ENCODE data around the gene CLPTM1L. TPM values are rescaled to one million over a fixed set of nuclear protein-coding genes. Genes with fewer than 3 reads are reported as not detected.

Gene CLPTM1L
- total RNA-seq, 4 donors from 2014 or later = 96.9 to 139 (median 126) TPM

DNA sequence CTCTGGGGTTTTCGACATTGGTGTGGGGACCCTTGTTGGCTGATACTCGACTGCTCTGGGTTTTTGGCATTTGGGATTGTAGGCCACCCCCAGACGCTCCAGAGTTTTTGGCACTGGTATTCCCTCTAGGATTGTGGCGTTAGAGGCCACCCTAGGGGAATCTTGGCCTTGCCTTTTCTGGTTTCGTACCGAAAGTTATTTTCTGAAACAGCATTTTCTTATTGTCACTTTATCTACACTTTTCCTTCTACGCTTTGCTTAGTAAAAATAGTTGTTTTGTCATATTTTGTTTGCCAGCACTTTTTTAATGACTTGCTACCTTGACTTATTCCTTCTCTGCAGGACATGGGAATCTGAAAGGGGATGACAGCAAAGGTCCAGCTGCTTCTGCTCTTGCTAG lies 25.1 kb upstream of the CLPTM1L start:
- Histone ChIP-seq H3K9me3 (no peaks in the 10 kb centered on the region), H3K4me1 (no peaks in the 10 kb centered on the region), H3K27me3 (peaks cover 0 to 32% (median 0%) of the 10 kb centered on the region in 4 donors), H3K36me3 (no peaks in the 10 kb centered on the region), H3K27ac (replicated peaks in 1 of 4) (no peak overlapping the region), H3K4me3 (no peak overlapping the region)
- WGBS = 74% methylated on average over 7 of the region's 7 CpGs
- intact Hi-C loops (cut with DNase I) = no loop called here
- TF ChIP-seq, protein P1, sequence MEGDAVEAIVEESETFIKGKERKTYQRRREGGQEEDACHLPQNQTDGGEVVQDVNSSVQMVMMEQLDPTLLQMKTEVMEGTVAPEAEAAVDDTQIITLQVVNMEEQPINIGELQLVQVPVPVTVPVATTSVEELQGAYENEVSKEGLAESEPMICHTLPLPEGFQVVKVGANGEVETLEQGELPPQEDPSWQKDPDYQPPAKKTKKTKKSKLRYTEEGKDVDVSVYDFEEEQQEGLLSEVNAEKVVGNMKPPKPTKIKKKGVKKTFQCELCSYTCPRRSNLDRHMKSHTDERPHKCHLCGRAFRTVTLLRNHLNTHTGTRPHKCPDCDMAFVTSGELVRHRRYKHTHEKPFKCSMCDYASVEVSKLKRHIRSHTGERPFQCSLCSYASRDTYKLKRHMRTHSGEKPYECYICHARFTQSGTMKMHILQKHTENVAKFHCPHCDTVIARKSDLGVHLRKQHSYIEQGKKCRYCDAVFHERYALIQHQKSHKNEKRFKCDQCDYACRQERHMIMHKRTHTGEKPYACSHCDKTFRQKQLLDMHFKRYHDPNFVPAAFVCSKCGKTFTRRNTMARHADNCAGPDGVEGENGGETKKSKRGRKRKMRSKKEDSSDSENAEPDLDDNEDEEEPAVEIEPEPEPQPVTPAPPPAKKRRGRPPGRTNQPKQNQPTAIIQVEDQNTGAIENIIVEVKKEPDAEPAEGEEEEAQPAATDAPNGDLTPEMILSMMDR (IDR thresholded peaks at IDR 0.05) = no peak
- no peak for TF ChIP-seq POLR2A (IDR thresholded peaks at IDR 0.05; ENCODE audit: low read depth)
- TF ChIP-seq POLR2AphosphoS5 (IDR thresholded peaks at IDR 0.05) = no peak
- TF ChIP-seq EP300 (IDR thresholded peaks at IDR 0.05) = no peak
- no peak for DNase-seq (ENCODE audit: extremely low spot score)

GRCh38 chr5:1368756-1369155 lies 23.9 kb upstream of the CLPTM1L start:
- intact Hi-C loops (cut with DNase I) = no loop called here
- no peak for DNase-seq (ENCODE audit: extremely low spot score)
- no peaks in the 10 kb centered on the region for H3K4me1 ChIP-seq
- no peaks in the 10 kb centered on the region for H3K36me3 ChIP-seq
- no peak overlapping the region for H3K4me3 ChIP-seq
- no peak overlapping the region for H3K27ac ChIP-seq (replicated peaks in 1 of 4)
- H3K9me3 ChIP-seq = no peaks in the 10 kb centered on the region
- peaks cover 0 to 43% (median 0%) of the 10 kb centered on the region in 4 donors for H3K27me3 ChIP-seq
- no peak for TF ChIP-seq POLR2AphosphoS5 (IDR thresholded peaks at IDR 0.05)
- WGBS = 82% methylated on average over 4 of the region's 4 CpGs

DNA sequence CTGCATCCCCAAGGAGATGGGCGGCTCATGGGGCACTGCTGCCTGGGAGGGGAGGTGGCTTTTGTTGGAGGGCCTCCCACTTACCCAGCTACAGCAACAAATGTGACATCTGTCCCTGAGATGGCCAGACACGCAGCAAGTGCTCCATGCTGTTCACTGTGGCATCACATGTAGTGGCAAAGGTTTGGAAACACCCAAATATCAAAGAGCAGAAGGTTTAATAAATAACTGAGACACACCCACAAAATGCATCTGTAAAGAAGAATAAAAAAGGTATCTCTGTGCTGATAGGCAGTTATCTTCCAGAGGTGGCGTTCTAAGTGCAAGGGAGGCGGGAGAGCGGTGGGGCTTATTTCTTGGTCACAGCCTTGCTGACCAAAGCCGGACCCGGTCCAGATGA lies 23.3 kb upstream of the CLPTM1L start:
- H3K27me3 ChIP-seq = peaks cover 0 to 48% (median 0%) of the 10 kb centered on the region in 4 donors
- H3K36me3 ChIP-seq = no peaks in the 10 kb centered on the region
- no peaks in the 10 kb centered on the region for H3K4me1 ChIP-seq
- no peak overlapping the region for H3K27ac ChIP-seq (replicated peaks in 1 of 4)
- no peaks in the 10 kb centered on the region for H3K9me3 ChIP-seq
- WGBS = 85% methylated on average over 7 of the region's 7 CpGs
- no peak for TF ChIP-seq POLR2A (IDR thresholded peaks at IDR 0.05; ENCODE audit: low read depth)
- TF ChIP-seq EP300 (IDR thresholded peaks at IDR 0.05) = no peak
- no peak for TF ChIP-seq POLR2AphosphoS5 (IDR thresholded peaks at IDR 0.05)
- TF ChIP-seq, protein P1 (IDR thresholded peaks at IDR 0.05) = no peak
- H3K4me3 ChIP-seq = no peak overlapping the region
- no peak for DNase-seq (ENCODE audit: extremely low spot score)
- intact Hi-C loops (cut with DNase I) = no loop called here

GRCh38 chr5:1367149-1367548 lies 22.2 kb upstream of the CLPTM1L start:
- Histone ChIP-seq H3K36me3 (no peaks in the 10 kb centered on the region), H3K9me3 (no peaks in the 10 kb centered on the region), H3K27me3 (peaks cover 0 to 55% (median 0%) of the 10 kb centered on the region in 4 donors), H3K27ac (replicated peaks in 1 of 4) (no peak overlapping the region), H3K4me1 (no peaks in the 10 kb centered on the region), H3K4me3 (no peak overlapping the region)
- intact Hi-C loops (cut with DNase I) = no loop called here
- WGBS = 76% methylated on average over 7 of the region's 7 CpGs
- TF ChIP-seq POLR2A (IDR thresholded peaks at IDR 0.05; ENCODE audit: low read depth) (no peak), POLR2AphosphoS5 (IDR thresholded peaks at IDR 0.05) (no peak), EP300 (IDR thresholded peaks at IDR 0.05) (no peak)
- TF ChIP-seq, protein P1 (IDR thresholded peaks at IDR 0.05) = no peak
- no peak for DNase-seq (ENCODE audit: extremely low spot score)

GRCh38 chr5:1366514-1366913 lies 21.6 kb upstream of the CLPTM1L start:
- intact Hi-C loops (cut with DNase I) = no loop called here
- Histone ChIP-seq H3K27me3 (peaks cover 0 to 56% (median 0%) of the 10 kb centered on the region in 4 donors), H3K4me1 (no peaks in the 10 kb centered on the region), H3K9me3 (no peaks in the 10 kb centered on the region), H3K27ac (replicated peaks in 1 of 4) (no peak overlapping the region), H3K36me3 (no peaks in the 10 kb centered on the region), H3K4me3 (no peak overlapping the region)
- no peak for DNase-seq (ENCODE audit: extremely low spot score)
- WGBS = 91% methylated on average over 14 of the region's 14 CpGs
- no peak for TF ChIP-seq EP300 (IDR thresholded peaks at IDR 0.05)
- TF ChIP-seq POLR2AphosphoS5 (IDR thresholded peaks at IDR 0.05) = no peak
- TF ChIP-seq, protein P1 (IDR thresholded peaks at IDR 0.05) = no peak
- TF ChIP-seq POLR2A (IDR thresholded peaks at IDR 0.05; ENCODE audit: low read depth) = no peak
